CD4-positive, alpha-beta T cell treated with Interleukin-2 at 100 ng/mL for 4 hours (primary cell): Measurements from ENCODE around the gene NR1I3.
"Not testable (repeated sequence)": the region's sequence is repeated elsewhere in the genome, so short reads cannot be mapped to it uniquely, and the experiment has no call there.

Experiments
- DNase-seq: peaks from one replicate; pipeline ENCODE4 v3.0.0-alpha.2; 2020; ENCODE audit warnings: low spot score

NR1I3 gene

GRCh38 chr1:161238039-161238473 lies at the start of gene NR1I3:
TSS of gene NR1I3 (minus strand) at chr1:161238203. CDS start at chr1:161236565, 1,638 bp downstream.
- no peak for DNase-seq

- no peak for DNase-seq
Measured at GRCh38 chr1:161287482-161288054, 49.6 kb upstream of the NR1I3 start.

GRCh38 chr1:161285521-161285920 lies 47.5 kb upstream of the NR1I3 start:
- no peak for DNase-seq

GRCh38 chr1:161285113-161285512 lies 47.1 kb upstream of the NR1I3 start:
- DNase-seq = no peak

GRCh38 chr1:161282991-161283390 lies 45.0 kb upstream of the NR1I3 start:
- DNase-seq = no peak

GRCh38 chr1:161274874-161275273 lies 36.9 kb upstream of the NR1I3 start:
- no peak for DNase-seq

GRCh38 chr1:161273402-161273801 lies 35.4 kb upstream of the NR1I3 start:
- DNase-seq = no peak

- DNase-seq = no peak
Measured at GRCh38 chr1:161267321-161267720, 29.3 kb upstream of the NR1I3 start.

GRCh38 chr1:161266836-161267235 lies 28.8 kb upstream of the NR1I3 start:
- DNase-seq = no peak

GRCh38 chr1:161266202-161266601 lies 28.2 kb upstream of the NR1I3 start:
- no peak for DNase-seq

- DNase-seq = no peak
Measured at GRCh38 chr1:161265305-161265704, 27.3 kb upstream of the NR1I3 start.

GRCh38 chr1:161261261-161262235 lies 23.5 kb upstream of the NR1I3 start:
- no peak for DNase-seq

- DNase-seq = no peak
Measured at GRCh38 chr1:161260376-161261260, 22.6 kb upstream of the NR1I3 start.

GRCh38 chr1:161259765-161260164 lies 21.8 kb upstream of the NR1I3 start:
- no peak for DNase-seq

- no peak for DNase-seq
Measured at GRCh38 chr1:161259345-161259702, 21.3 kb upstream of the NR1I3 start.

- peak; percentile 9 for DNase-seq
Measured at GRCh38 chr1:161258439-161259344, 20.7 kb upstream of the NR1I3 start, which contains the start of gene PCP4L1. TSS of gene PCP4L1 (plus strand) at chr1:161258745. CDS start at chr1:161258975, 230 bp downstream.

GRCh38 chr1:161257109-161257508 lies 19.1 kb upstream of the NR1I3 start:
- not testable (repeated sequence) for DNase-seq

- not testable (repeated sequence) for DNase-seq
Measured at GRCh38 chr1:161255955-161256520, 18.0 kb upstream of the NR1I3 start.

GRCh38 chr1:161255302-161255701 lies 17.3 kb upstream of the NR1I3 start:
- not testable (repeated sequence) for DNase-seq

GRCh38 chr1:161251579-161251978 lies 13.6 kb upstream of the NR1I3 start:
- no peak for DNase-seq

- DNase-seq = no peak
Measured at GRCh38 chr1:161250829-161251228, 12.8 kb upstream of the NR1I3 start.
